Measurements from ENCODE around the gene RFFL.

Gene RFFL

GRCh38 chr17:35080536-35080935, 17.0 kb upstream of the RFFL start:
- no peak for DNase-seq

GRCh38 chr17:35079547-35080423, 16.3 kb upstream of the RFFL start:
- DNase-seq: no peak

GRCh38 chr17:35076874-35077273, 13.4 kb upstream of the RFFL start:
- no peak for DNase-seq

- DNase-seq: no peak
Observed at GRCh38 chr17:35074711-35075707, 11.5 kb upstream of the RFFL start.

- peak; percentile 40 for DNase-seq
Observed at GRCh38 chr17:35073991-35074627, 10.6 kb upstream of the RFFL start.

- DNase-seq: peak; percentile 44
Observed at GRCh38 chr17:35073183-35073790, 9.8 kb upstream of the RFFL start.

GRCh38 chr17:35069311-35069710, 5.8 kb upstream of the RFFL start:
- DNase-seq: no peak

- DNase-seq: no peak
Observed at GRCh38 chr17:35068249-35068648, 4.7 kb upstream of the RFFL start.

- no peak for DNase-seq
Observed at GRCh38 chr17:35065880-35066279, 2.4 kb upstream of the RFFL start.

GRCh38 chr17:35064516-35065215, 1.2 kb upstream of the RFFL start:
- DNase-seq: no peak

- DNase-seq: no peak
Observed at GRCh38 chr17:35062308-35062707, 1.2 kb downstream of the RFFL start.

GRCh38 chr17:35057332-35057915, 6.1 kb downstream of the RFFL start:
- DNase-seq: no peak

- DNase-seq: no peak
Observed at GRCh38 chr17:35056013-35056412, 7.5 kb downstream of the RFFL start.

GRCh38 chr17:35053204-35053603, 10.3 kb downstream of the RFFL start:
- DNase-seq: no peak

- DNase-seq: no peak
Observed at GRCh38 chr17:35052780-35053179, 10.7 kb downstream of the RFFL start.

GRCh38 chr17:35052241-35052610, 11.3 kb downstream of the RFFL start:
- DNase-seq: no peak

GRCh38 chr17:35051579-35052240, 11.8 kb downstream of the RFFL start:
- peak; percentile 48 for DNase-seq

- DNase-seq: peak; percentile 86
Observed at GRCh38 chr17:35051183-35051578, 12.3 kb downstream of the RFFL start.

- DNase-seq: no peak
Observed at GRCh38 chr17:35050170-35050569, 13.3 kb downstream of the RFFL start.

GRCh38 chr17:35048685-35049379, 14.7 kb downstream of the RFFL start:
- no peak for DNase-seq

Data from CD4-positive, alpha-beta T cell treated with Interleukin-12 subunit alpha and Interleukin-12 subunit beta, for 1 hour (primary cell).